SHP77 treated with DMSO at 0.1 percent for 48 hours (cell line): Measurements from ENCODE around the gene IFT81.
"Not testable (repeated sequence)": the region's sequence is repeated elsewhere in the genome, so short reads cannot be mapped to it uniquely, and the experiment has no call there.

Experiments
- DNase-seq: peaks from one replicate; lab custom pipeline; 2025; lab: John Stamatoyannopoulos, UW

The IFT81 gene

GRCh38 chr12:110124269-110124995, at the start of gene IFT81:
IFT81 (plus strand) TSS chr12:110124357; CDS start chr12:110127381, 3,024 bp downstream.
- peak; percentile 22 for DNase-seq

GRCh38 chr12:110075880-110076279, 48.3 kb upstream of the IFT81 start:
- DNase-seq = no peak

GRCh38 chr12:110077800-110078199, 46.4 kb upstream of the IFT81 start:
- no peak for DNase-seq

GRCh38 chr12:110079477-110080400, 44.4 kb upstream of the IFT81 start:
- DNase-seq = no peak

- no peak for DNase-seq
Observed at GRCh38 chr12:110080410-110080809, 43.7 kb upstream of the IFT81 start.

- DNase-seq = no peak
Observed at GRCh38 chr12:110084314-110085015, 39.7 kb upstream of the IFT81 start.

GRCh38 chr12:110088216-110088615, 35.9 kb upstream of the IFT81 start:
- not testable (repeated sequence) for DNase-seq

GRCh38 chr12:110088936-110089335, 35.2 kb upstream of the IFT81 start:
- DNase-seq = no peak

- no peak for DNase-seq
Observed at GRCh38 chr12:110090266-110091135, 33.7 kb upstream of the IFT81 start.

- DNase-seq = no peak
Observed at GRCh38 chr12:110091136-110091711, 32.9 kb upstream of the IFT81 start.

GRCh38 chr12:110093631-110094311, 30.4 kb upstream of the IFT81 start:
- no peak for DNase-seq

- peak; percentile 46 for DNase-seq
Observed at GRCh38 chr12:110100315-110100970, 23.7 kb upstream of the IFT81 start.

GRCh38 chr12:110102255-110102654, 21.9 kb upstream of the IFT81 start:
- DNase-seq = peak; percentile 77

GRCh38 chr12:110104188-110105094, 19.7 kb upstream of the IFT81 start:
- no peak for DNase-seq

- DNase-seq = no peak
Observed at GRCh38 chr12:110105159-110105558, 19.0 kb upstream of the IFT81 start.

- no peak for DNase-seq
Observed at GRCh38 chr12:110105986-110106385, 18.2 kb upstream of the IFT81 start.

GRCh38 chr12:110107369-110108281, 16.5 kb upstream of the IFT81 start:
- no peak for DNase-seq
